Measurements from ENCODE around the gene CHML.

DNA sequence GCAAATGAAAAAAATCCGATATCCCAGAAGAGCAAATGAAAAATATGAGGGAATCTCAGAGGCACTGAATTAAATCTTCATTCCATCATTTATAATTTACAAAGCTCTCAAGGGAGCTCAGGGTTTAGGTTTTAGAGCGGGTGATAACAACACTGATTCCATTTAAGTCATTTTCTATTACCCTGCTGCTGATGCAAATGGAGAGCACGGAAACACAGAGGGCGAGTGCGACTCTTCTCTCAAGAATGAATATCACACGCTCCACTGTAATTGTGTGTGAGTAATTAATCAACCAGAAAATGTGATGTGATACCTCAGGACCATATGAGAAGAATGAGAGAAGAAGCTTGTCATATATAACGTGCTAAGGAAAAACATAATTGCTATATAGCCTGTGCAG is 22.7 kb downstream of the CHML start:
- TF ChIP-seq, protein P1, sequence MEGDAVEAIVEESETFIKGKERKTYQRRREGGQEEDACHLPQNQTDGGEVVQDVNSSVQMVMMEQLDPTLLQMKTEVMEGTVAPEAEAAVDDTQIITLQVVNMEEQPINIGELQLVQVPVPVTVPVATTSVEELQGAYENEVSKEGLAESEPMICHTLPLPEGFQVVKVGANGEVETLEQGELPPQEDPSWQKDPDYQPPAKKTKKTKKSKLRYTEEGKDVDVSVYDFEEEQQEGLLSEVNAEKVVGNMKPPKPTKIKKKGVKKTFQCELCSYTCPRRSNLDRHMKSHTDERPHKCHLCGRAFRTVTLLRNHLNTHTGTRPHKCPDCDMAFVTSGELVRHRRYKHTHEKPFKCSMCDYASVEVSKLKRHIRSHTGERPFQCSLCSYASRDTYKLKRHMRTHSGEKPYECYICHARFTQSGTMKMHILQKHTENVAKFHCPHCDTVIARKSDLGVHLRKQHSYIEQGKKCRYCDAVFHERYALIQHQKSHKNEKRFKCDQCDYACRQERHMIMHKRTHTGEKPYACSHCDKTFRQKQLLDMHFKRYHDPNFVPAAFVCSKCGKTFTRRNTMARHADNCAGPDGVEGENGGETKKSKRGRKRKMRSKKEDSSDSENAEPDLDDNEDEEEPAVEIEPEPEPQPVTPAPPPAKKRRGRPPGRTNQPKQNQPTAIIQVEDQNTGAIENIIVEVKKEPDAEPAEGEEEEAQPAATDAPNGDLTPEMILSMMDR (conservative IDR thresholded peaks at IDR 0.05 in 1 of 2, IDR thresholded peaks at IDR 0.05 in 1 of 2; ENCODE audit: extremely low read depth in 1 of 2, insufficient read depth in 1 of 2, low read depth in 1 of 2, low read length in 2 of 2) = no peak
- TF ChIP-seq EZH2 (IDR thresholded peaks at IDR 0.05; ENCODE audit: borderline replicate concordance, low read length) = no peak
